Breast epithelium (tissue), 4 donors: ENCODE results near the gene STRBP. TPM values are rescaled to one million over a fixed set of nuclear protein-coding genes. Genes with fewer than 3 reads are reported as not detected.

ENCODE experiments used
- DNase-seq, 2 donors: peaks; one replicate each; pipeline ENCODE4 v3.0.0-alpha.2; 2019; ENCODE audit warnings: low spot score in 2 of 2
- H3K27ac ChIP-seq, 2 donors: fragments of 200-600 bp; sonication (generic) in 1 of 2; one replicate each; pipeline ENCODE4 v1.5.1; 2016 to 2019; ENCODE audit warnings: mild to moderate bottlenecking in 1 of 2
- H3K27me3 ChIP-seq, 2 donors: fragments of 200-600 bp; sonication (generic) in 1 of 2; one replicate each; pipeline versions ENCODE4 v1.5.1 to v1.6.0; 2017 to 2019; ENCODE audit warnings: control low read depth in 1 of 2, mild to moderate bottlenecking in 1 of 2
- H3K36me3 ChIP-seq: fragments of 200-600 bp; one replicate; pipeline ENCODE4 v1.5.1; 2019
- H3K4me1 ChIP-seq, 2 donors: fragments of 200-600 bp; sonication (generic); one replicate each; pipeline ENCODE4 v1.5.1; 2016 to 2019; ENCODE audit warnings: control low read depth in 1 of 2
- H3K4me3 ChIP-seq, 3 donors: fragments of 200-600 bp; sonication (generic); 1 replicate in 2 of 3; 2 replicates in 1 of 3; pipeline ENCODE4 v1.5.1; 2016 to 2019; ENCODE audit warnings: mild to moderate bottlenecking in 3 of 3, moderate library complexity in 2 of 3
- H3K9me3 ChIP-seq, 2 donors: fragments of 200-600 bp; sonication (generic) in 1 of 2; one replicate each; pipeline ENCODE4 v1.5.1; 2016 to 2019; ENCODE audit warnings: control low read depth in 1 of 2
- CTCF ChIP-seq, 3 donors: fragments of 450-650 bp; IDR thresholded peaks; one replicate each; pipeline ENCODE4 v1.5.1; 2016 to 2017; ENCODE audit warnings: antibody characterized with exemption in 3 of 3, mild to moderate bottlenecking in 3 of 3, moderate library complexity in 3 of 3
- POLR2A ChIP-seq: fragments of 450-650 bp; IDR thresholded peaks from one replicate; pipeline ENCODE4 v1.6.1; 2016; ENCODE audit warnings: antibody characterized with exemption, mild to moderate bottlenecking, moderate library complexity
- POLR2AphosphoS5 ChIP-seq, 3 donors: sonication (generic); formaldehyde crosslinking; IDR thresholded peaks; one replicate each; pipeline ENCODE4 v1.6.1; 2017; ENCODE audit warnings: antibody characterized with exemption in 3 of 3
- intact Hi-C: fragments of 100-400 bp; cut with DNase I; formaldehyde crosslinking; loops from one replicate; pipeline ENCODE4 v1.15.1; 2023; ENCODE audit warnings: low total_unique reads
- total RNA-seq, 3 donors: library from RNA; depleted of rRNA; stranded (reverse); fragments of >200 nt; gene quantifications; one replicate each; pipeline ENCODE4 v1.1.0, GENCODE V29; 2016

The STRBP gene
- total RNA-seq, 3 donors from 2014 or later: 8.0 to 37.0 (median 22.6) TPM

GRCh38 chr9:123109540-123110279, 158.7 kb downstream of the STRBP start:
- DNase-seq: no peak
- no peaks in the 10 kb centered on the region for H3K36me3 ChIP-seq
- H3K27me3 ChIP-seq: no peaks in the 10 kb centered on the region
- TF ChIP-seq CTCF (IDR thresholded peaks at IDR 0.05) (no peak), POLR2AphosphoS5 (IDR thresholded peaks at IDR 0.05) (no peak), POLR2A (no peak)
- intact Hi-C loops: no loop called here
- no peak overlapping the region for H3K27ac ChIP-seq
- no peaks in the 10 kb centered on the region for H3K4me1 ChIP-seq
- no peak overlapping the region for H3K4me3 ChIP-seq
- no peaks in the 10 kb centered on the region for H3K9me3 ChIP-seq

GRCh38 chr9:123108976-123109375, 159.4 kb downstream of the STRBP start:
- no peaks in the 10 kb centered on the region for H3K4me1 ChIP-seq
- no peaks in the 10 kb centered on the region for H3K9me3 ChIP-seq
- no peaks in the 10 kb centered on the region for H3K36me3 ChIP-seq
- intact Hi-C loops: no loop called here
- H3K4me3 ChIP-seq: no peak overlapping the region
- no peak for DNase-seq
- no peaks in the 10 kb centered on the region for H3K27me3 ChIP-seq
- H3K27ac ChIP-seq: no peak overlapping the region
- TF ChIP-seq POLR2AphosphoS5 (IDR thresholded peaks at IDR 0.05) (no peak), POLR2A (no peak), CTCF (IDR thresholded peaks at IDR 0.05) (no peak)

DNA sequence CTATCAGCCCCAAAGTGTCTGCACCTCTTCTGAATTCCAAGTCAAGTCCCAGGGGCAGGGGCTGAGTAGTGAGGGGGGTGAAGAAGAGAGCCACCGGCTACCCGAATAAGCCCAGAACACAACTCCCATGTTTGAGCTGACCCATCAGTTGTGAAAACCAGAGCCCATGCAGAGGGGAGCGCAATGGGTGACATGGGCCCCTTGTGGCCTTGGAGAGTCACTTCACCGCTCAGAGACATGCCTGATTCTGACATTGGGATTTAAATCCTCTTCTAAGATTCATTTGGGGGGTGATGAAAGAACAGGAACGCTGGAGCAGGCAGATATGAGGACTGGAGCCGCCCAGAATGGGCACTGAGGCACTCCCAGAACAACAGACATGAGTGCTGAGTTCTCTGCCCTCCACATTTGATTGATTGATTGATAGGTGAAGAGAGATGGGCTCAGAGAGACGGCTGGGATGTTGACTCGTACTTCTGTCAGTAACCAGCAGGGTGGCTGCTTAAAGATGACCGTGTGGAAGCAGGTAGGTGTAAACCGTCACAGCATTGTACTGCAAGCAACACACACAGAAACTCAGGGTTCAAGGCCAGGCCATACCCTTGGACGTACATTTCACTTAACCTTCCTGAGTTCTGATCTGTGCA, 160.6 kb downstream of the STRBP start:
- H3K4me1 ChIP-seq: no peaks in the 10 kb centered on the region
- no peak overlapping the region for H3K27ac ChIP-seq
- TF ChIP-seq POLR2AphosphoS5 (IDR thresholded peaks at IDR 0.05): no peak
- no peak for TF ChIP-seq POLR2A
- TF ChIP-seq CTCF (IDR thresholded peaks at IDR 0.05): no peak
- no peaks in the 10 kb centered on the region for H3K9me3 ChIP-seq
- no peak overlapping the region for H3K4me3 ChIP-seq
- no peaks in the 10 kb centered on the region for H3K27me3 ChIP-seq
- intact Hi-C loops: no loop called here
- no peaks in the 10 kb centered on the region for H3K36me3 ChIP-seq
- no peak for DNase-seq

- Histone ChIP-seq H3K9me3 (no peaks in the 10 kb centered on the region), H3K27ac (no peak overlapping the region), H3K4me1 (no peaks in the 10 kb centered on the region), H3K36me3 (no peaks in the 10 kb centered on the region), H3K4me3 (no peak overlapping the region), H3K27me3 (no peaks in the 10 kb centered on the region)
- TF ChIP-seq POLR2AphosphoS5 (IDR thresholded peaks at IDR 0.05) (no peak), POLR2A (no peak)
- DNase-seq: no peak
- intact Hi-C loops: no loop called here
These were observed 162.9 kb downstream of the STRBP start for GRCh38 chr9:123105490-123105889.

DNA sequence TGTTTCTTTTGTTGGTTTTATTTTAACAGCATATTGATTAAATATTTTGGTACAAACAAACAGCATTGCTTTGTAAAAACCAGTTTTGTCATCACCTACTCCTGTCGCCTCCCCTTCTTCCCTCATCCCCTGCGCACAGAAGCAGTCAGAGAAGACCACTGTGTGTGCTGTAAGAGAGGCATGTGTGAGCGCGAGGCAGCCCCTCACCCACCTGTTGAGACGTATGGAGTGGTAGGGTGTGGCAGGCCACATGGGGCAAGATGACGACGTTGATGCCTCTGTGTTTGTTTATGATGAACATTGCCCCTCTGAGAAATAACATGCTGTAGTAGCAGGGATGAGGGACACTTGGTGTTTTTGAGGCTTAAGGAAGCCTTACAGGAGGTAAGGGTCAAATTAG, 163.6 kb downstream of the STRBP start:
- TF ChIP-seq CTCF (IDR thresholded peaks at IDR 0.05) (no peak), POLR2A (no peak), POLR2AphosphoS5 (IDR thresholded peaks at IDR 0.05) (no peak)
- intact Hi-C loops: no loop called here
- no peaks in the 10 kb centered on the region for H3K36me3 ChIP-seq
- H3K4me1 ChIP-seq: no peaks in the 10 kb centered on the region
- DNase-seq: no peak
- H3K9me3 ChIP-seq: no peaks in the 10 kb centered on the region
- no peak overlapping the region for H3K4me3 ChIP-seq
- H3K27ac ChIP-seq: no peak overlapping the region
- H3K27me3 ChIP-seq: no peaks in the 10 kb centered on the region
